Effector memory CD4-positive, alpha-beta T cell (primary cell): ENCODE results near the gene RNPS1.
A peak's percentile ranks its signal among the peaks of the same experiment; 100 is the strongest.

ENCODE experiments used
- DNase-seq, 3 donors: peaks; one replicate each; pipeline ENCODE4 v3.0.0-alpha.2; 2020
- H3K27ac ChIP-seq: 2 replicates; pipeline ENCODE4 v1.7.0; 2013; ENCODE audit warnings: mild to moderate bottlenecking, low read length, moderate library complexity; ENCODE audit not compliant: insufficient read depth, poor library complexity, severe bottlenecking
- H3K27me3 ChIP-seq: replicated peaks from 2 replicates; pipeline ENCODE4 v1.7.0; 2013; ENCODE audit warnings: mild to moderate bottlenecking, low read length; ENCODE audit not compliant: insufficient read depth, control insufficient read depth, poor library complexity, severe bottlenecking
- H3K36me3 ChIP-seq: 2 replicates; pipeline ENCODE4 v1.7.0; 2013; ENCODE audit warnings: mild to moderate bottlenecking, low read length, moderate library complexity; ENCODE audit not compliant: control insufficient read depth, insufficient read depth
- H3K4me1 ChIP-seq: 2 replicates; pipeline ENCODE4 v1.7.0; 2013; ENCODE audit warnings: low read length, mild to moderate bottlenecking; ENCODE audit not compliant: control insufficient read depth, insufficient read depth, poor library complexity, severe bottlenecking
- H3K4me3 ChIP-seq: 2 replicates; pipeline ENCODE4 v1.7.0; 2013; ENCODE audit warnings: low read length, low read depth, mild to moderate bottlenecking; ENCODE audit not compliant: insufficient read depth, poor library complexity, severe bottlenecking
- H3K9me3 ChIP-seq: 2 replicates; pipeline ENCODE4 v1.7.0; 2013; ENCODE audit warnings: mild to moderate bottlenecking, low read length, moderate library complexity; ENCODE audit not compliant: control insufficient read depth

The RNPS1 gene

DNA sequence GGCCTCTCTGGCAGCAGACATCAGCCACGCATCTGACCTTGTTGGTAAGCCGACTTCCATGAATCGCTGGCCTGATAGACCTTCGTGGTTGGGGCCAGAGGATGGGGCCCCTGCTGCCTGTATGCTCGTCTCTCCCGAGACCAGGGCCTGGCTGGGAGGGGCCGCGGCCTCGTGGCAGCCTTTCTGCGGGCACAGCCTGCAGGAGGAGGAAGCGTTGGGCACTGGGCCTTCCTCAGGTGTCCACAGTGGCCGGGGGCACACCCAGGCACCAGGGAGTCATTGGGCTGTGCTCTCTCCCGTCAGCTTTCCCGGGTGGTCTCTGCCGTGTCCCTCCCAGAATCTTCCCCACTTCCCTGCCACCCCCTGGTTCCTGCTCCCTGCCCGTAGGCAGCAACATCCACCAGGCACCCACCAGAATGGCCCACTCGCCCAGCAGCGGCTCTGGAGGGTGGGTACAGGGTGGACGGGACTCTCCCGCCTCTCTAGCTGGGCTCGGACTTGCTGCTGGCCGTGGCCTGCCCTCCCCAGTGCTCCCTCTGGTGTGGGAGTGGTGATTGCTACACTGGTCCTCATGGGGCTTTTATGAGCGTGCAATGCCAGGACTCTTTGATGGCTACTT lies 38.2 kb downstream of the RNPS1 start:
- Histone ChIP-seq H3K9me3 (no peaks in the 10 kb centered on the region), H3K36me3 (peaks cover 67% of the 10 kb centered on the region), H3K27ac (no peak overlapping the region), H3K4me3 (no peak overlapping the region), H3K4me1 (no peaks in the 10 kb centered on the region), H3K27me3 (no peaks in the 10 kb centered on the region)
- no peak for DNase-seq

DNA sequence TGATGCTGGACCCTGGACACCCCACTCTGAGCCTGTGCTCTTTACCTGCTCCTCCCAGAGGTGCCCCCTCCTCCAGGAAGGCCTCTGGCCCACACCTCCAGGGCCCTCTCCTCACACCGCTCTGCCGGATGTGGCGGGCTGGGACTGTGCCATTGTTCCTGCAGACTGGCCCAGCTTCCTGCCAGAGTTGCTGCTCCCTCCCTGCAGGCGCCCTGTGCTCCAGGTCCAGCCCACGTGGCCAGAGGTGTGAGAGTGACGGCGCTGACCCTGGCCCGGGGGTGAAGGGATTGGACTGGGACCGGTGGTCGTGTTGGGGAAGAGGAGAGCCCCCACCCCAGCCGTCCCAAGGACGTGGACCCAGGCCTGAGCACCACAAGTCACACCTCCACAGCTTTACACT lies 38.8 kb downstream of the RNPS1 start:
- no peak for DNase-seq
- Histone ChIP-seq H3K4me3 (no peak overlapping the region), H3K9me3 (no peaks in the 10 kb centered on the region), H3K4me1 (peaks cover 2% of the 10 kb centered on the region), H3K27me3 (no peaks in the 10 kb centered on the region), H3K36me3 (peaks cover 60% of the 10 kb centered on the region), H3K27ac (no peak overlapping the region)

DNA sequence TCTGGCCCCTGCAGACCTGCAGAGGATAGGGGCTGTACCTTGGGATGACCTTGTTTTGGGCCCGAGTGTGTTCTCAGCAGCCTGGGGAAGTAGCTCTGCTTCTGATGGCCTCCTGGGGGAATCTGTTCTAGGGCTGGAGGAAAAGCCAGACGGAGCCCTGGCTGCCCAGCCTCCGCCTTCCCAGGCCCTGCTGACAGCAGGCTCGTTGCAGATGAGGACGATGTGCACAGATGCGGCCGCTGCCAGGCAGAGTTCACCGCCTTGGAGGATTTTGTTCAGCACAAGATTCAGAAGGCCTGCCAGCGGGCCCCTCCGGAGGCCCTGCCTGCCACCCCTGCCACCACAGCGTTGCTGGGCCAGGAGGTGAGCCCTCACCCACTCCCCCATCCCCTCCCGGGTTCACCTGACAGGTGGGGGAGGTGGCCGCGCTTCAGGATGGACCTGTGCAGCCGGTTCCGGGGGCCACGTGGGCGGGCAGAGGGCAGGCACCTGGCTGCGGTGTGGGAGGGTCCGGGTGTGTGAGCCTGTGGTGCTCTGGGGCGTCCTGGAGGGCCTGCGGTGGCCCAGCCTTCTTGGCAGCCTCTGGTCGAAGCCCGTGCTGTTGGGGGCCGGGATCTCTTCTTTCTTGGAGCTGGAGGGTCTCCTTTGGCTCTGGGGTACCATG lies 39.6 kb downstream of the RNPS1 start:
- DNase-seq = no peak
- peaks cover 52% of the 10 kb centered on the region for H3K36me3 ChIP-seq

DNA sequence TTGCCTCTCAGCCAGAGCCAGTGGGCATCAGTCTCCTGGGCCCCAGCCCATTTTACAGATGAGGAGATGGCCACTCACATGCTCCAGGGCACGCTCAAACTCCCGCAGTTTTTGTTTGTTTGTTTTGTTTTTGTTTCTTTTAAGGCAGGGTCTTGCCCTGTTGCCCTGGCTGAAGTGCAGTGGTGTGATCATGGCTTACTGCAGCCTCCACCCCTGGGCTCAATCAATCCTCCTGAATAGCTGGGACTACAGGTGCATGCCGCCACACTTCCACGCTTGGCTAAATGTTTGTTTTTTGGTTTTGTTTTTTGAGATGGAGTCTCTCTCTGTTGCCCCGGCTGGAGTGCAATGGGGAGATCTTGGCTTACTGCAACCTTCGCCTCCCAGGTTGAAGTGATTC lies 41.0 kb downstream of the RNPS1 start:
- DNase-seq = no peak
- Histone ChIP-seq H3K27ac (no peak overlapping the region), H3K27me3 (no peaks in the 10 kb centered on the region), H3K4me1 (peaks cover 6% of the 10 kb centered on the region), H3K4me3 (no peak overlapping the region), H3K9me3 (no peaks in the 10 kb centered on the region), H3K36me3 (peaks cover 38% of the 10 kb centered on the region)

More for the DNA sequence above, 39.6 kb downstream of the RNPS1 start:
- Histone ChIP-seq H3K27ac (no peak overlapping the region), H3K27me3 (no peaks in the 10 kb centered on the region), H3K9me3 (no peaks in the 10 kb centered on the region), H3K4me1 (peaks cover 6% of the 10 kb centered on the region), H3K4me3 (no peak overlapping the region)

DNA sequence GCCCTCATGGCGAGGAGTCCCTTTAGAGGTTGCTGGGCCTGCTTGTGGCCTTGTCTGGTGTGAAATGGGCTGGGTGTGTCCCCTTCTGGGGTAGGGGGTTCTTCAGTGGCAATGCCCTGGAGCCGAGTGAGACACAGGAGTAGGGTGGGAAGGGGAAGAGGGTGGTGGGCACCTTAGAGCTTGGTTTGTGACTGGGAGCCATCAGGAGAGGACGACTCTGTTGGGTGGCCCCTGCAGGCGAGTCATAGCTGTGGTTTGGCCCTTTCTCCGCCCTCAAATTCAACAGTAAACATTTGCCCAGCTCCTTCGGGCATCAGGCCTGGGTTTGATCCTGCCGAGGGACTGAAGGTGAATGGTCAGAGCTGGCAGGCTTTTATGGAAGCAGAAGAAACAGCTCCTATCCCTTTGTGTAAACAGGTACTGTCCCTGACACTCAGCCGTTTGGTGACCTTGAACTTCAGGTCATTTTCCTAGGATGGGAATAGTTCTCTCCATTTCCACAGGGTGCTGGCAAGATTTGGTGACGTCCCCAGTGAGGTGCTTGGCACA lies 41.6 kb downstream of the RNPS1 start:
- DNase-seq = no peak
- Histone ChIP-seq H3K27ac (no peak overlapping the region), H3K27me3 (no peaks in the 10 kb centered on the region), H3K36me3 (peaks cover 32% of the 10 kb centered on the region), H3K9me3 (no peaks in the 10 kb centered on the region), H3K4me3 (no peak overlapping the region), H3K4me1 (peaks cover 6% of the 10 kb centered on the region)

DNA sequence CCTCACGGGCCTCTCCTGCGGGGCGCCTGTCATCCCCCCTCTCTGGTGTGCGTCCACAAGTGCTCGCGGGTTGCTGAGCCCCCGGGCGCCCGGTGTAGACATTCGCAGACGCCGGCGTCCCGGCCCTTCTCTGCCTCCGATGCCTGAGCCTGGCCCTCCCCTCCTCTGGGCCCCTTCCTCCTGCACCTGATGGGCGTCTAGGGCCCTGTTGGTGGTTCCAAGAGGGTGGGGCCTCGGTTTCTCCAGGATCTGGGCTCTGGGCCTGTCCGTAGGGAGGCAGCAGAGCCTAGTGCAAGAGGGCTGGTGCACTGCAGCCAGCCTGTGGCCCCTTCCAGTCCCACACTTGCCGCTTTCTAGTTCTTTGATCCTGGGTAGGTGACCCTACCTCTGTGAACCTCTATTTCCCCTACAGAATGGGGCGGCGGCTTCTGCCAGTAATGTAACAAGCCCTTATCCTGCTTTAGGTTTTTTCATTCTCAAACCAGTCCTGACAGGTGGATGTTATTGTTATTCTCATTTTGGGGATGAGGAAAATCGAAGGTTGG lies 43.9 kb downstream of the RNPS1 start:
- H3K27ac ChIP-seq = peak overlapping the region; percentile 84
- no peaks in the 10 kb centered on the region for H3K27me3 ChIP-seq
- no peaks in the 10 kb centered on the region for H3K9me3 ChIP-seq
- peak overlapping the region; percentile 95 for H3K4me3 ChIP-seq
- peaks cover 9% of the 10 kb centered on the region for H3K36me3 ChIP-seq
- peaks cover 6% of the 10 kb centered on the region for H3K4me1 ChIP-seq
- DNase-seq = no peak

DNA sequence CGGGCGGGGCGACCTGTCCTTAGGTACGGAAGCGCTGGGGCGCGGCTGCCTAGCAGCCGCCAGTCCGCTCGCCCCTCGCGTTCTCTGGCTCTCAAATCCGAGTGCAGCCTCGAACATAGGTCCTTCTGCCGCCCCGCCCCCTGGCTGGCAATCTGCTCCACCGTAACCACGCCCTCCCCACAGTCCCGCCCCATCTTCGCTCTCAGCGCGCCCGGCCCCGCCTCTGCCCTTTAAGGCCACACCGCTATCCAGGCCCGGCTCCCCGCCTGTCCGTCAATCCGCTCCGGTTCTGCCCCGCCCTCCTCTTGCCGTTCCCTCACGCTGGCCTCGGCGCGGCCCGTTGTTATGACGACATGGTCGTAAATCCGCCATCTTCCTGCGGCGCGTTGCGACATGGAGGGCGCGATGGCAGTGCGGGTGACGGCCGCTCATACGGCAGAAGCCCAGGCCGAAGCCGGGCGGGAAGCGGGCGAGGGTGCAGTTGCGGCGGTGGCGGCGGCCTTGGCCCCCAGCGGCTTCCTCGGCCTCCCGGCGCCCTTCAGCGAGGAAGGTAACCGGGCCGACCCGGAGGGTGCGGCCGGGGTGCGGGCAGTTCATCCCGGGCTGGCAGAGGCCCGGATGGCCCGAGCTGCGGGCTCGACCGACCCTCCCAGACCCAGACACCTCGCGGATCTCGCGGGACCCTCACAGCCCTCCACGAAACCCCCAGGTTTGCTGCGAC lies 44.5 kb downstream of the RNPS1 start, which contains the start of gene E4F1:
E4F1 (plus strand) TSS at position 371 of the 721 bp plus-strand sequence; CDS start at position 394, 23 bp downstream.
- Histone ChIP-seq H3K4me1 (peaks cover 6% of the 10 kb centered on the region), H3K9me3 (no peaks in the 10 kb centered on the region), H3K27ac (peak within 1 kb of the TSS; percentile 84), H3K36me3 (peaks cover 3% of the 10 kb centered on the region), H3K27me3 (no peaks in the 10 kb centered on the region), H3K4me3 (peak within 1 kb of the TSS; percentile 95)
- peak; percentile 98 to 99 (median 99) for DNase-seq

DNA sequence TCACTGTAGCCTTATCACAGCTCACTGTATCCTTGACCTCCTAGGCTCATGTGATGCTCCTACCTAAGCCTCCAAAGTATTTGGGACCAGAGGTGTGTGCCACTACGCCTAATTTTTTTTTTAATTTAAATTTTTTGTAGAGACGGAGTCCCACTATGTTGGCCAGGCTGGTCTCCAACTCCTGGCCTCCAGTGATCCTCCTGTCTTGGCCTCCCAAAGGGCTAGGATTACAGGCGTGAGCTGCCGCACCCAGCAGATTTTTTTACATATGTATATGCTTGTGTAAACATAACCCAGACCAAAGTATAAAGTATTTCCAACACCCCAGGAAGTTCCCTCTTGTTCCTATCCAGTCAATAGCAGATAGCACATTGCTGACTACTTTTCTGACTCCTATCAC lies 51.6 kb downstream of the RNPS1 start:
- DNase-seq = no peak
- H3K4me1 ChIP-seq = peaks cover 14% of the 10 kb centered on the region
- no peak overlapping the region for H3K27ac ChIP-seq
- no peaks in the 10 kb centered on the region for H3K36me3 ChIP-seq
- no peaks in the 10 kb centered on the region for H3K9me3 ChIP-seq
- no peaks in the 10 kb centered on the region for H3K27me3 ChIP-seq
- H3K4me3 ChIP-seq = no peak overlapping the region

DNA sequence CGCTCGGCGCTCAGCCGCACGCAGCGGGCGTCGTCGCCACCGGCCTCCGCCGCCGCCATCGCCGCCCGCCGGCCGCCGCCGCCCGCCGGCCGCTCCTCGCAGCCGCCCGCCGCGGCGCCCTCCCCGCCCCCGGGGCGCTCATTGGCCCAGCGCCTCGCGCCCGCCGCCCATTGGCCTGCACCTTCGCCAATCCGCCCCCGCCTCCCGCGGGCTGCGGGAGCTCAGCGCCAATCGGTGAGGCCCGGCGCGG lies 53.3 kb downstream of the RNPS1 start, which contains the start of gene PGP:
PGP (minus strand) TSS at position 122 of the 250 bp plus-strand sequence; CDS start at position 59, 63 bp downstream.
- H3K36me3 ChIP-seq = no peaks in the 10 kb centered on the region
- H3K4me1 ChIP-seq = peaks cover 14% of the 10 kb centered on the region
- no peaks in the 10 kb centered on the region for H3K9me3 ChIP-seq
- peak within 1 kb of the TSS; percentile 80 for H3K4me3 ChIP-seq
- no peaks in the 10 kb centered on the region for H3K27me3 ChIP-seq
- no peak for DNase-seq
- peak within 1 kb of the TSS; percentile 78 for H3K27ac ChIP-seq
